ENCODE data around the gene SACM1L.

SACM1L gene, protein sequence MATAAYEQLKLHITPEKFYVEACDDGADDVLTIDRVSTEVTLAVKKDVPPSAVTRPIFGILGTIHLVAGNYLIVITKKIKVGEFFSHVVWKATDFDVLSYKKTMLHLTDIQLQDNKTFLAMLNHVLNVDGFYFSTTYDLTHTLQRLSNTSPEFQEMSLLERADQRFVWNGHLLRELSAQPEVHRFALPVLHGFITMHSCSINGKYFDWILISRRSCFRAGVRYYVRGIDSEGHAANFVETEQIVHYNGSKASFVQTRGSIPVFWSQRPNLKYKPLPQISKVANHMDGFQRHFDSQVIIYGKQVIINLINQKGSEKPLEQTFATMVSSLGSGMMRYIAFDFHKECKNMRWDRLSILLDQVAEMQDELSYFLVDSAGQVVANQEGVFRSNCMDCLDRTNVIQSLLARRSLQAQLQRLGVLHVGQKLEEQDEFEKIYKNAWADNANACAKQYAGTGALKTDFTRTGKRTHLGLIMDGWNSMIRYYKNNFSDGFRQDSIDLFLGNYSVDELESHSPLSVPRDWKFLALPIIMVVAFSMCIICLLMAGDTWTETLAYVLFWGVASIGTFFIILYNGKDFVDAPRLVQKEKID

DNA sequence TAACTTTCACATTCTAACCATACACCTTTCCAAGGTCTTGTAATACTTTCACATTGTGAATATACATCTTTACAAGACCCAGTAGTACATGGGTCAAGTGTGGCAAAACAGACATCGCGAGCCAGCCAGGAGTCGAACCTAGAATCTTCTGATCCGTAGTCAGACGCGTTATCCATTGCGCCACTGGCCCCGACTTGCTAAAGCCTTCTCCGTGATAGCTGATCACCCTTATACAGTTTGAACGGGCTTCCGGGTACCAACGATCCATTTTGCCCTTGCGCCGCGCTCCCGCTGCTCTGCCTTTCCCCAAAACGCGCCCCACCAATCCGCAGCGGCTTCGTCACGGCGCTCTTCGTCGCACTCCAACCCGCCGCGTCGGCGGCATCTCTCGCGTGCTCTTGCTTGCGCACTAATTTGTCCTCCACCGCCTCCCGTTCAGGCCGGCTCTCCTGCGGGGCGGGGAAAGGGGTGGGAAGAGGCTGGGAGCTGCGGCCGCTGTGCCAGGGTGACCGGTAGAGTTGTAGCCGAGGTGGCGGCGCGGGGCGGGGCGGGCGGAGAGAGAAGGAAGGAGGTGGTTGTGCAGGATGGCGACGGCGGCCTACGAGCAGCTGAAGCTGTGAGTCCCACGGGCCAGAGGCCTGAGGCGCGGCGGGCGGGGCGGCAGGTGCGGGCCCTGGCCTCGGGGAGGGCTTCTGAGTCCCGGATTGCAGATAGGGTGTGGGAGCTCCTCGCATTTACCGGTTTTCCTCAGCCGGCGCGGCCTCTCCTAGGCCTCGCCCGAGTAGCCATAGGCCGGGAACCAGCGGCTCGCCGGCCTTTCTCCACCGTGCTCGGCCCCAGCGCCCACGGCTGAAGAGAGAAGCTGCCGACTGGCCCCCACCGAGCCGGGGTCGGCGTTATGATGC is at the start of gene SACM1L:
Gene SACM1L (plus strand): TSS at position 515 of the 905 bp plus-strand sequence. CDS start 70 bp downstream, at position 585.
- DNase-seq: peak; percentile 98

DNA sequence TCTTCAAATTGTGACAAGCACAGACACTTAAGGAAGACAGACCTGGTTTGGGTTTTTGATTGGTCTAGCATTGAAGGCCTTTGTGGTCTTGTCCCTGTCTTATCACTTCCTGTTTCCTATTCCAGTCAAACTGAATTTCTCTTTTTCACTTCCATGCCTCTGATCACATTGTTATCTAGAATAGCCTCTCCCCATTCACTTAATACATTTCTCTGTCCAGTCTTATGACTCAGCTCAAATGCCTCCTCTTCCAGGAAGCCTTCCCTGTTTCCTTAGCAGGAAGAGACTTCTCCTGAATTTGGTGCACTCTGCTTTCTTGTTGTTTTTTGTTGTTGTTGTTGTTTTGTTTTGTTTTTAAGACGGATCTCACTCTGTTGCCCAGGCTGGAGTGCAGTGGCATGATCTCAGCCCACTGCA is 49.1 kb upstream of the SACM1L start:
- no peak for DNase-seq

DNA sequence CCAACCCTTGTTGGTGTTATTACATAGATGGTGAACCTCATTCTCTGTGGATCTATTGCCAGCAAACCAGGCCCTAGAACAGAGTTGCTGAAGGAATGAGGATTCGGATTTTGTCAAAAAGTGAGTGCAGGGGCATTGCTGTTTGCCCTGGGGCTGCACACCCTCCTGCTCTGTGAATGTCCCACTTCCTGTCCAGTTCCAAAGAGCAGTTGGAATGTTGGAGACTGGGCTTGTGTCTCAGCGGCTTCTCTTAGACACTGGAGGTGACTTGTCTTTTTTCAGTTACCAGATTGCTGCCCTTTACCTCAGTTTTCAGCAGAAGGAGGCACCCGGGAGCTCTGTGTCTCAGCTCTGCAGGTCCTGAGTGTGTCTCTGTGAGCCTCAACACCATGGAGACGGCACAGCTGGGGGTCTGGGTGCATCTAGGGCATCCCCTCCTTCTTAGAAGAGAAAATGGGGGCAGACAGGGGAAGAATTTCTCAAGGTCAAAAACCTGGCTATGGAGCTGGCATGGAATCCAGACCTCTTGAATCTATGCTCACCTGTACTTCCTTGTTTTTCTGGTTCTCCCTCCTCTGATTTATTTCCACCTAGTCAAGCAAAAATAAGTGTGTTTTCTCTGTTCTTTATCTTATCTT is 48.4 kb upstream of the SACM1L start:
- no peak for DNase-seq

DNA sequence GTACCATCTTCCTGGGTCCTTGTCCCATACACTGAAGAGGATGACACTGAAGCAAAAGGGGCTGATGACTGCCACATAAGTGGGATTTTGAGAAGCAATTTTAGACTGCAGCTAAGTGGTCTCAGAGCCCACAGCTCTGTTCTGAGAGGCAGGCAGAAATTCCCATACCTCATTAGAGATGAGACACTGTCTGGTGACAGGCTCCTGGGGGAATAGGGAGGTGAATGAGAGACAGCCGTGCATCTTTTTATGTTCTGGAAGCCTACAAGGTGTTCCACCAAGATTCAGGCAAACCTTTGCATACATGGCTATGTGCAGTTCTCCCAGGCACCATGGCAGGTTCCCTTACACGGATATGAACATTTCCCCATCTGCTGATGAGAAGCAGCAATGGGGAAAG is 47.4 kb upstream of the SACM1L start:
- no peak for DNase-seq

DNA sequence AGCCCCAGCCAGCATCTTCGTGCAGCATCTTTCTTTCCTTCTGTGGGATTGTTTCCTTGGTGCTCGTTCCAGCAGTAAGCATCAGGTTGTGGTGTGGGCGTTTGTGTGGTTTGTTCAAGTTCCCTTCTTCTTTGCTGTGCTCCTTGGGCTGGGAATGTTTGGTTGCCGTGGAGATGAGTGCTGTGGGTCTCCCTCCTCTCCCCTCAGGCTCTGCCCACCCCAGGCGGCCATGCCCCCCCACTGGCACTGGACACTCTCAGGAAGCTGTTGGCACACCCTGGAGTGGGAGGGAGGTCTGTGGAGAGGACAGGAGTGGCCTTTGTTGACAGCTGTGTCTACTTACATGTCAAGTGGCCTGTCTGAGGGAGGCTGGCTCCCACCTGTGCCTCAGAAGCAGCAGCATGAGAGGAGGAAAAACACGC is 46.5 kb upstream of the SACM1L start:
- DNase-seq: no peak

DNA sequence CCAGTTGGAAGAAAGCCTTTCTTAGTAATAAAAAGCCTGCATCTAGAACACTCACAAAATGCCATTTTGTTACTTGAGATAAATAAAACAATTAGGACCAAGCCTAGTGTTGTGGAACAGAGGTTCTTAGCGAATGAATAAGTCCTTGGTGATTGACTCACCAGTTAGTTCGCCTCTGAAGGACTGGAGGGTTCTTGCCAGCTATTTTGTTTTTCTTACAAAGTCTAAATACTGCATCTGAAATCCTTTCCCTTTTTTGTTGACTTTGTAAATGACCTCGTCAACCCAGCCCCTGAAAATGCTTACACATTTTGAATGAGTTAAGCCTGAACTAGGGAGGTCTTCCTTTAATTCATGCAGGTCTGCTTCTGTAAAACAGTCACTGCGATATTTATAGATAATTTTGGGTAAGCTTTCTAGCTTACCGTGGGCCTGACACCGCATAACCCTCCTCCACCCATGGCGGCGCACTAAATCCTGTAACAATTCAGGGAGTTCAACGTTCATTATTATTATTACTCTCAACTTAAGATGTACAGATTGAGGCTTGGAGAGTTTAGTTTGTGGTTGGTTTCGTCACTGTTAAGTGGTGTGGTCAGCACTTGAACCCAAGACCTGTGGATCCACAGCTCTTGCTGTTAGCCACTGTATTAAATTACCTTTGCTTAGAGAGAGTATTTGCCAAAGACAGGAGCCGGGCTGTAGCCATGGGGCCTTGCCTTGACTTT is 45.0 kb upstream of the SACM1L start:
- no peak for DNase-seq

DNA sequence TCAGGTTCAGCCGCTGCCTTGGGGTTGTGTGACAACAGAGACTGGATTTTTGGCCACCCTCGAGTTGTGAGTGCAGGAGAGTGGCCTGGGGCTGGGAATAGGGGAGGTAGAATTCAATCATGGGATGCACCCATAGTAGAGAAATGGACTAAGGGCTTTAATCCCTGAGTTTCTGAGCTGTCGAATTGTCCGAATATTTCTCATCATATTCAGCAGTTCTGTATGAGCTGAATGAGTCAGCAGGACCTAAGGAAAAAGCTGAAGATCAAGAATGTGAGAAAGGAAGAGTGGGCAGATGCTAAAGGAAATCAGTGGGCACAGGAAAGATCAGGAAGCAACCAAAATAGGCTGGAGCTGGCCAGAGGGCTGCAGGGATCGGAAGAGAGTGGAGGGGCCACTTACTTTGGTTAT is 44.4 kb upstream of the SACM1L start:
- no peak for DNase-seq

DNA sequence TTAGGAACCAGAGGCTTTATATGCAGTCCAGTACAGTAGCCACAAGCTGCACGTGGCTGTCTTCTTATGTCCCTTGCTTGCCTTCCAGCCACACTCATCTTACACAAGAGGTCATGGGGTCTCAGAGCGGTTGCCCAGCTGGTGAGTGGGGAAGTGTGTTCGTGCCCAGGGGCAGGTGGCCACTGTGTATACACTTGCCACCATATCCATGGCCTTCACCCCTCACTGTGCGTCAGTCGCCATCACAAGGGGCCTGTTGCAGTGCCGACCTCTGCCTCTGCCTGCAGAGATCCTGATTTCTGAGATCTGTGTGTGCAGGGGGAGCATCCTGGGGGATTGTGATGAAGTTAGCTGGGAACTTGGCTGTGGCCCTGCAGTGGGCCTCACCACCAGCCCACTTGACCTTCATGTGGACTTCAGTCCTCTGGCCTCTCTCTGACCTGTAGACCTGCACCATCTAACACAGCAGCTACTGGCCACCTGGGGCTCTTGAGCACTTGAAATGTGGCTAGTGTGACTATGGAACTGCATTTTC is 43.1 kb upstream of the SACM1L start:
- no peak for DNase-seq

DNA sequence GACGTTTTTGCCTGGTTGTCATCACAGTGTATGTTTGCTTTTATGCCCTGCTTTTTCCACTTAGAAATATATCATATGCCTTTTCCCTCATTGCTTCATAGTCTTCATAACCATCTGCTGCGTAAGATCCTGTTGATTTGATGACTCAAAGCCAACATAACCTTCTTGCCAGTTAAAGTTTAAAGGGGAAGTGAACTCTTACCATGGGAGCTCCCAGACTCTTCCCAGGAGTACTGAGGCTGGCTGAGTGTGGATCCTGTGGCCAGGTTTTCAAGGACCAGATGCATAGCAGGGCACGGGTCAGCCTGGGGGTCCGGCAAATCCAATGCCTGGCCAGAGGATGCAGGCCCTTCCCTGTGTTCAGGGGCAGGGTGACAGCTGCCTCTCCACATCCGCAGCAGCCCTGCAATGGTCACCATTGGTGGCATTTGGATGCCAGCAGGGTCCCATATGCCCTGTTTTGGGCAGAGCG is 42.0 kb upstream of the SACM1L start:
- DNase-seq: no peak

DNA sequence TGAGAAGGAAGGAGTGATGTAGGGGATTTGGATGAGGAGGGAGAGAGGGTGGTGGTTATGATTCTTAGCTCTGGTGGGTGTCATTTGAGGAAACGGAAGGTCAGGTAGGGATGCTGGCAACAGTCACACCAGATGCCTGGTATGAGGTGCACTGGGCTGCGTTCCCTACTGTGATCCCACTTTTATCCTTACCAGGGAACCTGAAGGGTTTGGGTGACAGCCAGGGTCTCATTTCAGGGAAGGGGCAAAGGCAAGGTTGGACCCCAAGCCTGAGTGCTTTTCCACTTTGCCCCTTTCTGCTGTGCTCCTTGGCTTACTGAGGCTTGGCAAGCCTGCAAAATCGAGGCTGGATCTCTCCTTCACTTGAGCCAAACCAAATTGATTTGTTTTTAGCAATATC is 36.0 kb upstream of the SACM1L start:
- no peak for DNase-seq

DNA sequence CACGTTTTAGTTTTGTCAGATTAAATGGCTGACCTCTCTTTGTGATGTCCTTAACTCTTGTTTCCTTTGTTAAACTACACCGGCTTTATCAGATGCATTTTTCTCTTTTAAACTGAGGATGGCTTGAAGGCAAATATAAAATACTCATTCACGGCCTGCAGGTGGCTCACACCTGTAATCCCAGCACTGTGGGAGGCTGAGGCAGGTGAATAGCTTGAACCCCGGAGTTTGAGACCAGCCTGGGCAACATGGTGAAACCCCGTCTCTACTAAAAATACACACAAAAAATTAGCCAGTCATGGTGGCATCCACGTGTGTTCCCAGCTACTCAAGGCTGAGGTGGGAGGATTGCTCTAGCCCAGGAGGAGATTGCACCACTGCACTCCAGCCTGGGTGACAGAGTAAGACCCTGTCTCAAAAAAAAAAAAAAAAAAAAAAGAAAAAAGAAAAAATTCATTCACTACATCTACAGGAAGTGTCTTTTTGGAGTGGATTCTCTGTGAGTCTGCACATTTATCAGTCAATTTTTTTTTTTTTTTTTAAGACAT is 34.7 kb upstream of the SACM1L start:
- DNase-seq: no peak

DNA sequence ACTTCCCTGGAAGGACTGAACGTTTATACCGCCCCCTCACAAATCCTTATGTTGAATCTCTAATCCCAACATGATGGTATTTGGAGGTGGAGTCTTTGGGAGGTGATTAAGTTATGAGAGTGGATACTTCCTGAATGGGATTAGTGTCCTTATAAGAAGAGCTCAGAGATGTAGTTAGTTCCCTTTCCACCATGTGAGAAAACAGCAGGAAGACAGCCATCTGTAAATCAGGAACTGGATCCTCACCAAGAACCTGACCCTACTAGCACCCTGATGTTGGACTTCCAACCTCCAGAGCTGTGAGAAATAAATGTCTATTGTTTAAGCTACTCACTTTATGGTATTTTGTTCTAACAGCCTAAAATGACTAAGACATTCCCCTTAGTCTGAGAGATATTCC is 33.3 kb upstream of the SACM1L start:
- no peak for DNase-seq

DNA sequence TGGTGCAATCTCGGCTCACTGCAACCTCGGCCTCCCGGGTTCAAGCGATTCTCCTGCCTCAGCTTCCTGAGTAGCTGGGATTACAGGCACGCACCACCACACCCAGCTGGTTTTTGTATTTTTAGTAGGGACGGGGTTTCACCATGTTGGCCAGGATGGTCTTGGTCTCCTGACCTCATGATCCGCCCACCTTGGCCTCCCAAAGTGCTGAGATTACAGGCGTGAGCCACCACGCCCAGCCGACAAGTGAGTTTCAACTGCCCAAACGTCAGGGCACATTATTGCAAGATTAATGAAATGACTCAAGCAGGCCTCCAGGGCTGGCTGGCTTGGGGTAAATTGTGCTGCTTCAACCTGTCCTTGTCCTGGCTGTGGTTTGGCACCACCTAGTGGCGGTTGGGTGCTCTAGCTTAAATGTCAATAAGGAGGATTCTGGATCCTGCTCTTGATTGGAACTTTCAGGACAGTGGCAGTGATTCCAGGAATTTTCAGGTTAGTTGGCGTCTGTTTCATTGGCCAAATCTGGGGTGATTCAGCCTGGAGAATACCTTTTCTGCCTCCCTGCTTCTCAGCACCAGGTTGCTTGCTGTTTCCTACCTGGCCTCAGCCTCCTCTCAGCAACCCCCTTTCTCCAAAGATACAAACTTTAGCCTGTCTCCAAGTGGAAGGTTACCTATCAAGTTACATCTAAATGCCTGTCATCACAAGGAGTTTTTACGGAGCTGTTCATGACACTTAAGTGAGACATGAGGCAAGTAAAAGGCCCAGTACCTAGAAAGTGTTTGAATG is 32.4 kb upstream of the SACM1L start:
- peak; percentile 83 to 88 for DNase-seq

DNA sequence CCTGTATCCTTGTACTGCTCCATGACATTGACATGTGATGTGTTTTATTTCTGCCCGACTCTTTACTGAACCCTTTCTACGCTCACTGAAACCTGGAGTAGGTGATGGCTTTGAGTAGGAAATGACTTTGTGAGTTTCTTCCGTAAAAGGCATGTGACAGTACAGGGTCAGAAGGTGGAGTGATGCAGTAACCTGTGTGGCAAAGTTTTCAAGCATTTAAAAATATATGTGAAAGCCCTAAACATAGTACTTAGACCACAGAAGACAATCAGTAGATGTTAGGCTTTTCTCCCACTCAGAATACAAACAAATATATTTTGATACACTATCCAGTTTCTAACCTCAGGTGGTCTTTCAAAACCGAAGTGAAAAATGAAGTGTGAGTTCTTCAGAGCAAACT is 31.3 kb upstream of the SACM1L start:
- no peak for DNase-seq

DNA sequence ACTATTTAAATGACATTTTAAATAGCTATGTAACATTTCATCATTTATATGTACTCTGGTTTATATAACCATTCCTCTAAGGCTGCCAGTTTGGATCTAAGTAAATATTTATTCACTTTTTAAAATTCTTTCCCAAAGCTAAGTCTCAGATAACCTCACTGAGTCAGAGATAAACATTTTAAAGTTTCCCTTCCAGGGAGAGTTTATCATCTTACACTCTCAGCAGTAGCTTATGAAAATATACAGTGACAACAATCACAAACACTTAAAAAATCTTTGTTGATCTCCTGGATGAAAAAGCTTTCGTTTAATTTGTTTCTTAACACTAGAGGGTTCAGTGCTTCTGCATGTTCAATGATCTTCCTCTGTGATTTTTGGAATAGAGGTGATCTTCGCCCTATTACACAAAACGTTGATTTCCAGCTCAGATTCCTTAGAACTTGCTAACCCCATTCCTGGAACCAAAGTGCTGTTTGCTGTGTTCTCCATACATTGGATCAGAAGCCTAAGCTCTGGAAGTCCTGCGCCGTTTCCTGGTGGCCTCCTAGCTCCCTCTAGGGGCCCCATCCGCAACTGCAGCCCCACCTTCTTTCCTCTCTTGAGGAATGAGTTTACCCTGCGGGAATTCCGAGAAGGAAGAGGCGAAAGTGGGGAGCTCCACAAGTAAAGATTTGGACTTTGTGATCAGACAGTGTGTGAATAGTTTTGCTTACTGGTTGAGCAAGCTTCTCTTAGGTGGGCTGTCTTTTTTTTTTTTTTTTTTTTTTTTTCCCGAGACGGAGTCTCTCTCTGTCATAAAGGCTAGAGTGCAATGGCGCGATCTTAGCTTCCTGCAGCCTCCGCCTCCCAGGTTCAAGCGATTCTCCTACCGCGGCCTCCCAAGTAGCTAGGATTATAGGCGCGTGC is 29.3 kb upstream of the SACM1L start:
- peak in 1 of 2 donors; percentile 45 for DNase-seq

DNA sequence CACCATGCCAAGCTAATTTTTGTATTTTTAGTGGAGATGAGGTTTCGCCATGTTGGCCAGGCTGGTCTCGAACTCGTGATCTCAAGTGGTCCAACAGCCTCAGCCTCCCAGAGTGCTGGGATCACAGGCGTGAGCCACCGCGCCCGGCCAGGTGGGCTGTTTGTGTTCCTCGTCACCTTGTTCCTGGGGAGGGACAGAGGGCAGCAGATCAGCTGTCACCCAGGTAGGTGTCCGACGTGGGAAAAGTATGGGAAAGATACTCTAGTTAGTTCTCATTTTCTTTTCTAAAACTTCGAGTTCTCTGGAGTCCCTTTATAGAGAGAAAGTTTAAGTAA is 28.7 kb upstream of the SACM1L start:
- no peak for DNase-seq

DNA sequence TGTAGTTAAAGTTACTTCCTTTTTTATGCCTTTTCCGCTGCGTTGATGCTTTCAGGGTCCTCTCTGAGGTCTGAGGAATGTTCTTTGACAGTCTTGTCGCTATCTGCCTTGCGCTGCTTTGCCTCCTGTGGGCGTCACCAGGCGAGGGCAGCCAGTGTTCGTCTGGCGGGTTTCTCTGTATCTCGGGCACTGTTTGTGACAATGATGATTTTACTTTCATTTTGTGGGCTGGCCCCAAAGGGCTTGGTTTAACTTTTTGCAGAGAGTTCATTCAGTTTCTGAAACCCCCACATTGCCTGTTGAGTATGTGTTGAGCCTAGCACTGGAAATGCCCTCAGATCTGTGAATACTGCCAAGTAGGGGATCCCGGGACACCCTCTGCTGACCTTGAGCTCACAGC is 24.6 kb upstream of the SACM1L start:
- peak; percentile 80 to 83 for DNase-seq

DNA sequence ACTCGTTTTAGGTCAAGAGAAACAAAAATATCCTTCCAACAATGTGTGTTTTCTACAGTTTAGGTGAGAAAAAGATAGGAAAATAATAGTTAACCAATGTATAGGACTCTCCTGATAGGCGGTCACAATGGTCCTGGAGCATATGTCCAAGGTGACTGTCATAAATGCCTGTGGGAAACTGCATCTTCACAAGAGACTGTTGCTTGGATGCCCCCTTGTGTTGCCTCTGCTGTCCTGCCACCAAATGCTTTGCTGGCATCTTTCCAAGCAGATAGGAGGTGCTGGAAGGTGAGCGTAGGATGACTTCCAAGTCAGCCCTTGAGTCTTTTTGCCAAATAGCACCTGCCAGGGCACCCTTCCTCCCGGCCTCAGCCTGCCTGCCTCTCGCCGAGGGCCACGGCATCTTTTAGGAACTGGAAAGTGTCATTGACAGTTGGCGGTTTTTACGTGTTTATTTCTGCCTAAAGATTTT is 24.1 kb upstream of the SACM1L start:
- DNase-seq: peak; percentile 78 to 85

DNA sequence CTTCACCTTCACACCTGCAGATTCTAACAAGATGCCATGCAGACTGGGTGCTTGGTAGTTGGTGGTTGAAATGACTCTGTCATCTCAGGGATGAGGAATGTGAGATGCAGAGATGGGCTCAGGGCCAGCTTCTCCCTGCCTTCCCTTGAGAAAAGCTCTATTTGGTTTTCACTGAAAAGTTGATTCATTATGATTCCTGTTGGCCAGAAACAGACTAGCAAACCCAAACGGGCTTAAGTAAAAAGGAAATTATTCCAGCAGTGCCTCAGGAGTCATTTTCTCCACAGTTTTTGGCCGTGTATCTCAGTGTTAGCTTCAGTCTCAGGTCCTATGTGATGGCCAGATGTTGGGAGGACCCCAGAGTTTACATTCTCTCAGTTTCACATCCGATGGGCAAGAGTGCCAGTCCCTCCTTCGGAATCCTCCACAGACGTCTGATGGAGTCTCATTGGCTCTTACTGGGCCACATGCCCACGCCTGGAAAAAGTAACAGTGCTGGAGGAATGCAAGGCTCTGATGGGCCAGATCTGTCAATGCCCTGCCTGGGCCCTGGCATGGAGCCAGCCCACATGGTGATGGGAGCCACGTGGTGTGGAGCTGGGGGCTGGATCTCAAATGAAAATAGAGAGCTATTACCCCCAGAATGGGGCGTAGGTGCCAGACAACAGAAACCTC is 22.3 kb upstream of the SACM1L start:
- DNase-seq: no peak
